Left cardiac atrium (tissue), 4 donors: Measurements from ENCODE around the gene AQP3. TPM values are rescaled to one million over a fixed set of nuclear protein-coding genes. Genes with fewer than 3 reads are reported as not detected.

Experiments used
- ATAC-seq, 2 donors: fragments of 200-7000 bp; cut with Tn5 transposase; one replicate each; pipeline ENCODE4 v1.9.1; 2020; ENCODE audit warnings: mild to moderate bottlenecking in 2 of 2, moderate library complexity in 2 of 2
- DNase-seq: peaks from one replicate; pipeline ENCODE4 v3.0.0-alpha.2; 2020
- intact Hi-C, 2 donors: fragments of 100-400 bp; cut with DNase I; formaldehyde crosslinking; loops; one replicate each; pipeline versions ENCODE4 v1.14.1 to v1.15.1; 2022 to 2023
- total RNA-seq, 2 donors: library from RNA; stranded (reverse); fragmentation: NEBNext Ultra II Directional; extraction: Animal tissue kit (Norgen Biotek cat#: 25700); gene quantifications; one replicate each; pipeline ENCODE4 v1.2.1, GENCODE V29; 2021
- donor health status: DM: no; HTN: yes; CAD: no.
- donor health status: DM: no; HTN: yes; CAD: no; lungs with severe emphysema.
- donor health status: DM: yes; HTN: yes; CAD: no.
- donor health status: Dilated cardiomyopathy.

AQP3 gene
- total RNA-seq, 2 donors from 2014 or later: 14.0 to 22.5 TPM

GRCh38 chr9:33447799-33448553 lies 583 bp upstream of the AQP3 start:
- ATAC-seq: no peak
- intact Hi-C loops: loop anchor here (5.0 to 10.0 kb wide), 2 partner anchors 41 to 73 kb away; no protein-coding TSS in a partner anchor
- DNase-seq: no peak

DNA sequence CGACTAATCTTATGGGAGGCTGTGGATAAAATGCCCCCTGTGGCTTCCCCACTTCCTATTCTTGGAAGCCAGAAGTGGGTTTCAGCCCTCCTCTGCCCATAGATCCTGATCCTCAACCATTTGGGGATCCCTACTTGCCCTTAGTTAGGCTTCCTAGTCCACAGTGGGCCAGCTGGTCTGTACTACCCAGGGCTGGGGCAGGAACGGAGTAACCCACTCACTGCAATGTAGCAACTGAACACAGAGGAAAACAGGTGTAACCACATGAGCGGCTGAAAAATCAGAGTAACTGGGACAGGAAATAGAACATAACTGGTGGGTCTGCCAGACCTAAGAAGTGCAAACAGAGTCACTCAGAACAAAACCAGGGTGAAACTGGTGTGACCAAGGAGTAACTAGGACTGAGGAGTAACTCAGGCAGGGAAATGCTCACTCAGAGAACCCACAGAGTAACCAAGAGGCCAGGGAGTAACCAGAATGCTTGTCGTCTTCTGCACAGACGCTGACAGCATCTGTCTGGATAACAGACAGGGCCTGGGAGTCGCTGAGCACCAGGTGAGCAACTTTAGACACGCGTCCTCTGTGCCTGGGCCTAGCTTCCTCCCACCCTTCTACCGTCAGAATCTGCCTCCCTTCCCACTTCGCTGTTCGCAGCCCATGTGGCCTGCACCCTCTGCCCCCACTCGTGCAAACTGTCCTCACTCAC lies 1.0 kb downstream of the AQP3 start:
- ATAC-seq: peak; percentile 17 to 21
- intact Hi-C loops: loop anchor here (5.0 to 10.0 kb wide), 2 partner anchors 39 to 72 kb away; no protein-coding TSS in a partner anchor

GRCh38 chr9:33445389-33446239 lies 1.8 kb downstream of the AQP3 start:
- peak; percentile 49 for DNase-seq
- ATAC-seq: peak in 1 of 2 donors; percentile 13
- intact Hi-C loops: loop anchor here (5.0 to 10.0 kb wide), 2 partner anchors 38 to 71 kb away; no protein-coding TSS in a partner anchor

More for the DNA sequence above, 1.0 kb downstream of the AQP3 start:
- DNase-seq: no peak

- DNase-seq (no peak), ATAC-seq (no peak)
- intact Hi-C loops: loop anchor here in 1 of 2 donors (10.0 kb wide), 1 partner anchor 69 kb away; no protein-coding TSS in a partner anchor
These were observed 3.8 kb downstream of the AQP3 start for GRCh38 chr9:33443464-33444154.

- ATAC-seq (no peak), DNase-seq (no peak)
- intact Hi-C loops: loop anchor here in 1 of 2 donors (10.0 kb wide), 1 partner anchor 68 kb away; no protein-coding TSS in a partner anchor
These were observed 4.3 kb downstream of the AQP3 start for GRCh38 chr9:33443047-33443446.

GRCh38 chr9:33442125-33442524 lies 5.3 kb downstream of the AQP3 start:
- intact Hi-C loops: loop anchor here in 1 of 2 donors (10.0 kb wide), 1 partner anchor 67 kb away; no protein-coding TSS in a partner anchor
- DNase-seq (no peak), ATAC-seq (no peak)

DNA sequence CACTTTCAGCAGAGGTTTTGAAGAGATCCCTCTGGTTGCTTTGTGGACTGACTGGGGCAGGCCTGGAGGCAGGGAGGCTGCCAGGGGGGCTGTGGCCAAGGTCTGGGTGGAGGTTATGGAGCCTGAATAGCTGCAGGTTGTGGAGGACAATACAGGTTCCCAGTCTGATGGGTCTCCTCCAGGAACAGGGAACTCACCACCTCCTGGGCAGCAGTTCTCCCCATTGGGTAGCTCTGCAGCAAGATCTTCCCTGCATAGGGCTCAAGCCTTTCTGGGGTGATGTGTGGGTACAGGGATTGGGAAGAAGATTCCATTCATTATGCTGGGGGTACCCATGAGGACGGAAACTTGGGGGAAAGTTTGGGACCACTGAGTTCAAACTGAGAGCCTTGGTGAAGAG lies 6.8 kb downstream of the AQP3 start:
- intact Hi-C loops: loop anchor here in 1 of 2 donors (10.0 kb wide), 1 partner anchor 66 kb away; no protein-coding TSS in a partner anchor

DNA sequence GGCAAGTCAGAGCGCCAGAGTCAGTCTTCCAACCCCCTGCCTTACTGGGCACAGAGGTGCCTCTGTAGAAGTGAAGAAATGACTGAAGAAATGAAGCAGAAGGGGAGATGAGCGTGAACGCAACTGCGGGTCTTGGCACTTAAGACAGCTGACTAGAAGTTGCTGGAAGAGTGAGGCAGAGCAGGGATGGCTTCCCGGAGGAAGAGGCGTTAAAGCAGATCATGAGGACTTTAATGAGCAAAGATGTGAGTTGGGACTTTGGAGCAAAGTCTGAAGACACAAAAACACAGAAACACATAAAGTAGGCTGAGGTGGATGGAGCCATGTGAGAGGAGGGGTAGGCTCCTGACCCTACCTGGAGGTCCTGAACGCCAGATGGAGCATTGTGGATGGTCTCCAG lies 7.2 kb downstream of the AQP3 start:
- intact Hi-C loops: loop anchor here in 1 of 2 donors (10.0 kb wide), 1 partner anchor 65 kb away; no protein-coding TSS in a partner anchor
- ATAC-seq: no peak
- DNase-seq: no peak

More for the DNA sequence above, 6.8 kb downstream of the AQP3 start:
- no peak for DNase-seq
- no peak for ATAC-seq

DNA sequence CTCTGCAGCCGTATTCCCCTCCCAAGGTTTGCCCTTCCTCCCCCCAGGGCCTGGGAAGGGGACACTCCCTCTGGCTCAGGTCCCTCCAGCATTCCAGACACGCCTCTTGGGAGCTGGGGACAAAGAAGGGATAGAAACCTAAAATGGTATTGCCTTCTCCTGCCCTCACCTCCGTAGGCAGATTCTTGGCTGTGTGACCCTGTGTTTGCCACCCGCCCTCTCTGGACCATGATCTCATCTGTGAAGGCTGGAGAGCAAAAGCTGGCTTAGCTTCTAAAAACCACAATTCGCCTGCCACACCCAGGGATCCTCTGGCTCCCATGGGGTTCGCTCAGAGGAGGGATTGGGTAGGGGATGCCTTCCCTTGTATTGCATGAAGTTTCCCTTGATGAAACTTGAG lies 7.7 kb downstream of the AQP3 start:
- intact Hi-C loops: loop anchor here in 1 of 2 donors (10.0 kb wide), 1 partner anchor 65 kb away; no protein-coding TSS in a partner anchor
- DNase-seq (no peak), ATAC-seq (no peak)

DNA sequence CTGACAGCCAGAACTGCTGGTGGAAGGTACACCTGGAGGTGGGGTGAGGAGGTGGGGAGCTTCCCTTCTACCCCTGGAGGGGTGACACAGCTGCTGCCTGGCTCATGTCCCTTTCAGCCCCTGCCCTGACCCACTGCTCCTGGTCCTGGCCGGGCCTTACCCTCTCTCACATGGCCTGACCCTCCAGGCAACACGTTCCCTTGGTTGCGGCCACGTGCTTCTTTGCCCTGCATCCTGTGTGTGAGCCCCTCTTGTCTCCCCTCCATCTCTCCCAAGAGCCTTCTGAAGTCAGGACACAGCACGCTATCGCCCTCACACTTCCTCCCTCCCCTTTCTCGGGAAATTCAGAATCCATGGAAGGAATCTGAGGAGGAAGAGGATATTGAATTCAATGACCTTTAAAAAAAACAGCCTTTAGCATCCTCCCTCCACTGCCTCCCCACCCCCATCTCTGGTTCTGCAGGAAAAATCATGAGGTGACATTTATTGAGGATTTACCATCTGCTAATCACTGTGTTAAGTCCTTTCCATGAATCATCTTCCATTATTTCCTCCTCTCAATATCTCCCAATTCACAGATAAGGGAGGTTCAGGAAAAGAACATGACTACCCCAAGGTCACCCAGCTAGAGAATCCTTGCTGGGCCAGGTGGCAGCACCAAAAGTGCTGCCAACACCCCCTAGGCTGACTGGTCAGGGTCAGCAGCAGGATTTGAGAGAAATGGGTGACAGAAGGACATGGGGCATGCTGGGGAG lies 8.3 kb downstream of the AQP3 start:
- intact Hi-C loops: no loop called here
- no peak for DNase-seq
- ATAC-seq: no peak

- ATAC-seq (no peak), DNase-seq (no peak)
- intact Hi-C loops: no loop called here
These were observed 9.5 kb downstream of the AQP3 start for GRCh38 chr9:33437898-33438297.

- ATAC-seq (no peak), DNase-seq (no peak)
These were observed 10.2 kb downstream of the AQP3 start for GRCh38 chr9:33437205-33437604.

GRCh38 chr9:33436445-33436844 lies 10.9 kb downstream of the AQP3 start:
- intact Hi-C loops: no loop called here
- DNase-seq: peak; percentile 58
- ATAC-seq: peak in 1 of 2 donors; percentile 42

More at GRCh38 chr9:33437205-33437604, 10.2 kb downstream of the AQP3 start:
- intact Hi-C loops: no loop called here

DNA sequence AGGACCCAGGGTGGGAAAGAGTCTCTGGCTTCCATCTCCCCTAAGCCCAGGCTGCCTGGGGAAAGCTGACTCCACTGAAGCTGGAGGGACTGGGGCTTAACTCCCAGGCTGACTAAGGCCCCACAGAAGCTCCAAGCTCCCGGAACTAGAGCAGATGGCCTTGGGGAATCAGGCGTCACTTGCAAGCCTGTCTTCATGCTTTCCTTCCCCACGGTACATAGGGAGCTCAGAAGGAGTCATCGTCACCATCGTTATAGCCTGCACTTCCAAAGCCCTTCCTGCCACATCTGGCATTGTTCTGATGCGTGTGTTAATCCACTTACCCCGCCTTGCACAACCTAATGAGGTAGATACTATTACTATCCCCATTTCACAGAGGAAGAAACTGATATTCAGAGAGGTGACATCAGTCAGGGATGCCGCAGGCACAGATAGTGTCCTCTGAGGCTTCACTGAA lies 11.5 kb downstream of the AQP3 start:
- ATAC-seq (no peak), DNase-seq (no peak)
- intact Hi-C loops: no loop called here

- ATAC-seq: no peak
- intact Hi-C loops: no loop called here
- DNase-seq: no peak
These were observed 12.9 kb downstream of the AQP3 start for GRCh38 chr9:33434317-33435105.

DNA sequence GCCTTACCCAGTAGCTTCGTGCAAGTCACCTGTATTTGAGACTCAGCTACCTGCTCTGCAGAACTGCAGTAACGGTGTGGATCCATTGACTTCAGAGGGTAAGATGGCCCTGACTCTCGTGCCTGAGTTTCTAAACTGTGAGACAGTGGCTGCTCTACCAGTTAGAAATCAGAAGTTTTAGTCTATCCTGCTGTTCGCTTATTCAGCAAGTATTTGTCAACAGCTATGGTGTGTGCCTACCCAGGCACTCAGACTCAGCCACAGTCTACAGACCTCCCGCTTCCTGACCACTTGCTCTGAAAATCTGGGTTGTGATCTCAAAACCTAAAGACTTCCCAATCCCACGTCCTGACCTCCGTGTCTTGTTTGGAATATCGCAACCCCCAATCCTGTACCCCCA lies 13.5 kb downstream of the AQP3 start:
- ATAC-seq (no peak), DNase-seq (no peak)
- intact Hi-C loops: no loop called here

DNA sequence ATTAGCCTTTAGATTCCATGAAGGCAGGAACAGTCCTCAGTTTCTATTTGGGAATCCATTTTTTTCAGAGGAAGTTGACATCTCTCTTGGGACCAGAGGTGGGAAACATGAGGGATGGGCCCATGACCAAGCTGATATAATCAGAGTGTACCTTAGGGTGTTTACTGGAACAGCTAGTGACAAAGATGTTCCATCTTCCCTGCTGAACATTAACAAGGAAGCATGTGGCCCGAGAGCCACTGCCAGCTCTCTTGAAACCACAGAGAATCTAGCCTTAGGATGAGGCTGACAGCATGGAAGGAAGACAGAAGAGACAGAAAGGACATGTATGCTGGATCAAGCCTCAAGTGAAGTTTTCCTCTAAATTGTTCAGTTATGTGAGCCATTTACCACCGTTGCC lies 16.0 kb downstream of the AQP3 start:
- no peak for ATAC-seq
- DNase-seq: no peak
- intact Hi-C loops: no loop called here
